Endothelial cell of umbilical vein (primary cell): ENCODE data around the gene IL1RL2. TPM values are rescaled to one million over a fixed set of nuclear protein-coding genes. Genes with fewer than 3 reads are reported as not detected.

Experiments
- BruUV-seq: library from RNA; stranded (reverse); fragments of 400-500 nt; replicated peaks from 2 replicates; lab custom pipeline; 2021; lab: Mats Ljungman, UMichigan
- CTCF ChIA-PET: fragments of 300-600, 350-600 bp; sonication (Branson Sonifier 250); formaldehyde crosslinking; loops from one replicate; lab custom pipeline; 2021; ENCODE audit warnings: antibody characterized with exemption, inconsistent platforms; lab: Charles Lee
- POLR2A ChIA-PET: fragments of 300-600, 350-600 bp; sonication (Branson Sonifier 250); formaldehyde crosslinking; loops from one replicate; lab custom pipeline; 2021; ENCODE audit warnings: antibody characterized with exemption, inconsistent platforms; lab: Charles Lee
- DNase-seq: peaks from one replicate; pipeline ENCODE4 v3.0.0-alpha.2; 2011; ENCODE audit warnings: low read depth, low spot score
- FAIRE-seq: peaks from 2 replicates; lab custom pipeline; 2011; peaks lifted over from hg19 to GRCh38; lab: Jason Lieb, UNC
- H2AFZ ChIP-seq: 2 replicates; pipeline ENCODE4 v1.6.0; 2012; ENCODE audit warnings: low read depth, low read length, control low read depth, inconsistent platforms
- H3K27ac ChIP-seq: 2 replicates; pipeline ENCODE4 v1.5.1; 2011; ENCODE audit warnings: low read depth, mild to moderate bottlenecking, control low read depth, low read length, moderate library complexity; ENCODE audit not compliant: insufficient read depth
- H3K27me3 ChIP-seq, 2 experiments: 2 replicates each; pipeline versions ENCODE4 v1.6.0 to v1.6.1; 2011; ENCODE audit warnings: low read length in 2 of 2, mixed read lengths in 1 of 2; ENCODE audit not compliant: control insufficient read depth in 2 of 2, insufficient read depth in 2 of 2
- H3K36me3 ChIP-seq, 2 experiments: 2 replicates in 1 of 2; 3 replicates in 1 of 2; pipeline ENCODE4 v1.5.1; 2011; ENCODE audit warnings: low read length in 2 of 2, mild to moderate bottlenecking in 1 of 2, moderate library complexity in 1 of 2; ENCODE audit not compliant: control insufficient read depth in 2 of 2, insufficient read depth in 2 of 2; ENCODE audit errors: extremely low read depth in 1 of 2
- H3K4me1 ChIP-seq: 3 replicates; pipeline ENCODE4 v1.5.1; 2011; ENCODE audit warnings: mild to moderate bottlenecking, low read length; ENCODE audit not compliant: control insufficient read depth, insufficient read depth; ENCODE audit errors: extremely low read depth
- H3K4me2 ChIP-seq: 2 replicates; pipeline ENCODE4 v1.6.1; 2011; ENCODE audit warnings: low read length, control low read depth, mixed read lengths; ENCODE audit not compliant: insufficient read depth
- H3K4me3 ChIP-seq, 3 experiments: fragments of 200-600 bp in 1 of 3; sonication (generic), shearing (Covaris generic) in 1 of 3; replicated peaks in 1 of 3; 2 replicates each; pipeline ENCODE4 v1.5.1; 2011 to 2016; ENCODE audit warnings: control low read depth in 3 of 3, low read length in 3 of 3, mild to moderate bottlenecking in 2 of 3, inconsistent platforms in 1 of 3, low read depth in 1 of 3, moderate library complexity in 1 of 3; ENCODE audit not compliant: insufficient read depth in 1 of 3
- H3K79me2 ChIP-seq: 2 replicates; pipeline ENCODE4 v1.6.0; 2012; ENCODE audit warnings: low read length, inconsistent platforms; ENCODE audit not compliant: control insufficient read depth, insufficient read depth
- H3K9ac ChIP-seq: replicated peaks from 2 replicates; pipeline ENCODE3; 2011; ENCODE audit warnings: low read length, control low read depth; ENCODE audit not compliant: insufficient read depth; ENCODE audit errors: extremely low read depth
- H3K9me1 ChIP-seq: replicated peaks from 3 replicates; pipeline ENCODE4 v1.6.0; 2011; ENCODE audit warnings: mild to moderate bottlenecking, low read length; ENCODE audit not compliant: control insufficient read depth, insufficient read depth; ENCODE audit errors: extremely low read depth
- H3K9me3 ChIP-seq: replicated peaks from 2 replicates; pipeline ENCODE4 v1.5.1; 2012; ENCODE audit warnings: low read length, inconsistent platforms; ENCODE audit not compliant: control insufficient read depth, insufficient read depth
- H4K20me1 ChIP-seq: replicated peaks from 2 replicates; pipeline ENCODE3; 2011; ENCODE audit warnings: mild to moderate bottlenecking, low read length; ENCODE audit not compliant: control insufficient read depth, insufficient read depth; ENCODE audit errors: extremely low read depth
- CTCF ChIP-seq, 2 donors: IDR thresholded peaks; 1 replicate in 1 of 2; 2 replicates in 1 of 2; pipeline ENCODE4 v1.5.1; 2011; ENCODE audit warnings: low read length in 2 of 2, mild to moderate bottlenecking in 2 of 2, moderate library complexity in 2 of 2, control low read depth in 1 of 2, inconsistent platforms in 1 of 2, low read depth in 1 of 2; ENCODE audit not compliant: insufficient read depth in 1 of 2; ENCODE audit errors: extremely low read depth in 1 of 2
- EZH2 ChIP-seq: IDR thresholded peaks from 2 replicates; pipeline ENCODE4 v1.6.1; 2012; ENCODE audit warnings: borderline replicate concordance, low read depth, mild to moderate bottlenecking, moderate library complexity, low read length, inconsistent platforms; ENCODE audit not compliant: severe bottlenecking
- FOS ChIP-seq: IDR thresholded peaks from 2 replicates; pipeline ENCODE4 v1.6.1; 2011; ENCODE audit warnings: mild to moderate bottlenecking, low read length, moderate library complexity, borderline replicate concordance; ENCODE audit not compliant: insufficient read depth
- GATA2 ChIP-seq: IDR thresholded peaks from 2 replicates; pipeline ENCODE4 v1.7.0; 2011; ENCODE audit warnings: low read depth, mild to moderate bottlenecking, moderate library complexity, mixed read lengths, low read length; ENCODE audit not compliant: insufficient read length, insufficient read depth
- JUN ChIP-seq: IDR thresholded peaks from 2 replicates; pipeline ENCODE4 v1.6.1; 2011; ENCODE audit warnings: borderline replicate concordance, low read depth; ENCODE audit not compliant: insufficient read length, insufficient read depth
- MAX ChIP-seq: IDR thresholded peaks from 2 replicates; pipeline ENCODE4 v1.6.1; 2011; ENCODE audit not compliant: insufficient read depth, insufficient read length
- MYC ChIP-seq: IDR thresholded peaks from one replicate; pipeline ENCODE4 v1.6.1; 2011; ENCODE audit warnings: mild to moderate bottlenecking, low read depth, low read length
- POLR2A ChIP-seq: IDR thresholded peaks from 2 replicates; pipeline ENCODE4 v1.6.1; 2012; ENCODE audit warnings: low read depth, mild to moderate bottlenecking, control low read depth, low read length
- POLR2AphosphoS5 ChIP-seq: IDR thresholded peaks from 2 replicates; pipeline ENCODE4 v1.6.1; 2012; ENCODE audit warnings: low read depth, mild to moderate bottlenecking, control low read depth, low read length, moderate library complexity; ENCODE audit not compliant: insufficient read depth
- dilution Hi-C: fragments of 300-500 bp; cut with MboI; formaldehyde crosslinking; loops from one replicate; pipeline ENCODE4 v1.15.0; 2019; ENCODE audit warnings: low sequenced_read_pairs; ENCODE audit not compliant: extremely low pct_ligation_motif_present
- intact Hi-C: fragments of 100-400 bp; cut with micrococcal nuclease; formaldehyde crosslinking; loops from one replicate; pipeline ENCODE4 v1.10.0; 2022
- polyA plus RNA-seq, 4 experiments: library from polyadenylated mRNA; depleted of rRNA in 3 of 4; stranded (reverse) in 3 of 4; unstranded in 1 of 4; fragments of >200 nt; gene quantifications; 2 replicates each; pipeline versions ENCODE4 v1.2.1 to v1.2.3, GENCODE V29; 2011 to 2012; ENCODE audit warnings: missing spikeins in 1 of 4
- total RNA-seq: library from RNA; stranded (reverse); gene quantifications from 2 replicates; pipeline ENCODE4 v1.2.3, GENCODE V29; 2021

Gene IL1RL2
- total and polyA plus RNA-seq, 2 donors (not counting 3 experiments of a cell fraction or from before 2014, with no cell fraction given): 0.11 TPM; not detected in 1

- H3K36me3 ChIP-seq: no peaks in the 10 kb centered on the region
- peaks cover 12% of the 10 kb centered on the region for H3K4me1 ChIP-seq
- no peak overlapping the region for H3K27ac ChIP-seq
- dilution Hi-C loops: no loop called here
- peak; percentile 32 for DNase-seq
- BruUV-seq: no TSS peak
- H3K79me2 ChIP-seq: no peaks in the 10 kb centered on the region
- H3K4me2 ChIP-seq: no peak overlapping the region
- ChIA-PET CTCF (interaction anchor here (1.0 to 4.6 kb wide), 3 partner anchors 118 to 232 kb away, joined by 3 to 222 read pairs (median 172); no protein-coding TSS in a partner anchor), POLR2A (no interaction called here)
- H4K20me1 ChIP-seq: no peaks in the 10 kb centered on the region
- no peak overlapping the region for H3K9ac ChIP-seq
- no peaks in the 10 kb centered on the region for H3K9me1 ChIP-seq
- H3K27me3 ChIP-seq: no peaks in the 10 kb centered on the region
- H3K9me3 ChIP-seq: no peaks in the 10 kb centered on the region
- intact Hi-C loops: no loop called here
- H3K4me3 ChIP-seq: no peak overlapping the region
- FAIRE-seq: no peak
- TF ChIP-seq MAX: no peak
- no peak for TF ChIP-seq MYC
- no peak for TF ChIP-seq FOS
- TF ChIP-seq JUN: no peak
- no peak for TF ChIP-seq POLR2A
- no peak for TF ChIP-seq POLR2AphosphoS5
- no peak for TF ChIP-seq GATA2
- no peak for TF ChIP-seq CTCF (IDR thresholded peaks at IDR 0.05; ENCODE audit: extremely low read depth in 1 of 2, insufficient read depth in 1 of 2, low read depth in 1 of 2, low read length in 2 of 2)
- no peak for TF ChIP-seq EZH2
- peak overlapping the region; percentile 2 for H2AFZ ChIP-seq
Observed at GRCh38 chr2:102238039-102238756, 51.4 kb downstream of the IL1RL2 start.
